ENCODE data around the gene C16orf86.

C16orf86 gene

GRCh38 chr16:67675579-67675935 is 8.9 kb downstream of the C16orf86 start:
- TF ChIP-seq, protein P1, sequence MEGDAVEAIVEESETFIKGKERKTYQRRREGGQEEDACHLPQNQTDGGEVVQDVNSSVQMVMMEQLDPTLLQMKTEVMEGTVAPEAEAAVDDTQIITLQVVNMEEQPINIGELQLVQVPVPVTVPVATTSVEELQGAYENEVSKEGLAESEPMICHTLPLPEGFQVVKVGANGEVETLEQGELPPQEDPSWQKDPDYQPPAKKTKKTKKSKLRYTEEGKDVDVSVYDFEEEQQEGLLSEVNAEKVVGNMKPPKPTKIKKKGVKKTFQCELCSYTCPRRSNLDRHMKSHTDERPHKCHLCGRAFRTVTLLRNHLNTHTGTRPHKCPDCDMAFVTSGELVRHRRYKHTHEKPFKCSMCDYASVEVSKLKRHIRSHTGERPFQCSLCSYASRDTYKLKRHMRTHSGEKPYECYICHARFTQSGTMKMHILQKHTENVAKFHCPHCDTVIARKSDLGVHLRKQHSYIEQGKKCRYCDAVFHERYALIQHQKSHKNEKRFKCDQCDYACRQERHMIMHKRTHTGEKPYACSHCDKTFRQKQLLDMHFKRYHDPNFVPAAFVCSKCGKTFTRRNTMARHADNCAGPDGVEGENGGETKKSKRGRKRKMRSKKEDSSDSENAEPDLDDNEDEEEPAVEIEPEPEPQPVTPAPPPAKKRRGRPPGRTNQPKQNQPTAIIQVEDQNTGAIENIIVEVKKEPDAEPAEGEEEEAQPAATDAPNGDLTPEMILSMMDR (IDR thresholded peaks at IDR 0.05; ENCODE audit: borderline replicate concordance, insufficient read depth, low read depth, low read length), result no peak
- no peak overlapping the region for H3K4me3 ChIP-seq (ENCODE audit: low read depth, low read length)

DNA sequence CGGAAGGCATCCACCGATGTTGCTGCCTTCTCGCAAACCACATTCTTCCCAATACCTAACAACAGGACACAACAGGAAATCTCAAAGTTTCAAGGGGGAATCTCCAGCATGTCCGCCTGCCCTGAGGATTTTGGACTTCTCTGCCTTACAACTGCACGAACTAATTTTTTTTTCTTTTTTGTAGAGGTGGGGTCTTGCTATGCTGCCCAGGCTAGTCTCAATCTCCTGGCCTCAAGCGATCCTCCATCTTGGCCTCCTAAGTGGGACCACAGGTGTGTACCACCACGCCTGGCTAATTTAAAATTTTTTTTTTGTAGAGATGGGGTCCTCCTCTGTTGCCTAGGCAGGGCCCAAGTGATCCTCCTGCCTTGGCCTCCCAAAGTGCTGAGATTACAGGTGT is 9.4 kb downstream of the C16orf86 start:
- no peak overlapping the region for H3K4me3 ChIP-seq (ENCODE audit: low read depth, low read length)
- TF ChIP-seq, protein P1 (IDR thresholded peaks at IDR 0.05; ENCODE audit: borderline replicate concordance, insufficient read depth, low read depth, low read length), result no peak

DNA sequence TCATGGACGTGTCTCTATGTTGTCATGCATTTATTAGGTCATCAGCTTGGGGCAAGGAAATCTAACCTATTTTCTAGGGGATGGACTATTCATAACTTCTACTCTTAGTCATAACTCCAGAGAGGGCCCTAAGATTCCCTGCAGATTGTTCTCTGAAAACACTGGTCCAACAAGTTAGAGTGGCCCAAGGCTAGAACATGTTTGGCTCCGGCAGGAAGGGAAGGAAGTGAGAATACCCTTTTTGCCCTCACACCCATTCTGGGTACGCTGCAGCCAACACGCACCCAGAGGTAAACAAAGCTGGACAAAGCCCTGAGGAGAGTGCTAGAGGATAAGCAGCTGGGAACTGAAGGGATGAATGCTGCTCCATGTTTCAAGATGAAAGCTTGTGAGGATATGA is 9.9 kb downstream of the C16orf86 start:
- TF ChIP-seq, protein P1 (IDR thresholded peaks at IDR 0.05; ENCODE audit: borderline replicate concordance, insufficient read depth, low read depth, low read length), result no peak
- no peak overlapping the region for H3K4me3 ChIP-seq (ENCODE audit: low read depth, low read length)

DNA sequence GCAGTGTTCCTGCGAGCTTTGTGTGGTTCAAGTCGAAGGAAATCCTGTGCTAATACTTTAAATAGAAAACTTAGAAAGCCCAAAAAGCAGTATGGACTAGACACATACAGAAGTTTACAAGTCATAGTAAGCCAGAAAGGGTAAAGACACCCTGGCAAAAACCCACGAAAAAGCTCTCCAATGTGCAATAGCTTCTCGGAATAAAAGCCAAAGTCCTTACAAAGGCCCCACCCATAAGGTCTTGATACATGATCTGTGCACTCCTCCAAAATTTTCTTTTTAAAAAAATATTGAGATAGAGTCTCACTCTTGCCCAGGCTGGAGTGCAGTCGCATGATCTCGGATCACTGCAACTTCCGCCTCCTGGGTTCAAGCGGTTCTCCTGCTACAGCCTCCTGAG is 10.3 kb downstream of the C16orf86 start:
- TF ChIP-seq, protein P1 (IDR thresholded peaks at IDR 0.05; ENCODE audit: borderline replicate concordance, insufficient read depth, low read depth, low read length), result no peak
- no peak overlapping the region for H3K4me3 ChIP-seq (ENCODE audit: low read depth, low read length)

DNA sequence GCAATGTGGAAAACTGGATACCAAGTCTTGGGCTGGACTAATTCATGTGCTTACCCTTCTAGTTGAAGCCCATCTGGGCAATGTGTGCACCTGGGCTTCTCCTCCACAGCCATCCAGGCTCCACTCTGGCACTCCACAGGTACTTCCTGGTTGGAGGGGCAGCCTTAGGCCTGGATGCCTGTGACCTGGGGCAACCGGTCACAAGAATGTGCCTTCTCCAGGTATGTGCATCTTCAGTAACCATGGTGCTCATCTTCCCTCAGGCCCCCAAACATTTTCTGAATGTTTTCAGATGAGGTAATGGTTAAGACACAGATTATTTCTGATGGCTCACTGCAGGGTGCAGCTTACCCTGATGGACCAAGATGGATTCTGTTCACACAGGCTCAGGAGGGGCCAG is 11.1 kb downstream of the C16orf86 start:
- no peak overlapping the region for H3K4me3 ChIP-seq (ENCODE audit: low read depth, low read length)
- TF ChIP-seq, protein P1 (IDR thresholded peaks at IDR 0.05; ENCODE audit: borderline replicate concordance, insufficient read depth, low read depth, low read length), result no peak

- no peak overlapping the region for H3K4me3 ChIP-seq (ENCODE audit: low read depth, low read length)
- TF ChIP-seq, protein P1 (IDR thresholded peaks at IDR 0.05; ENCODE audit: borderline replicate concordance, insufficient read depth, low read depth, low read length), result no peak
These were observed 11.9 kb downstream of the C16orf86 start for GRCh38 chr16:67678354-67679023.
